ENCODE data around the gene DRD2.

The DRD2 gene

GRCh38 chr11:113377681-113378412 is 97.4 kb downstream of the DRD2 start:
- DNase-seq (ENCODE audit: extremely low read depth in 1 of 2, low read depth in 1 of 2): no peak

- no peak for DNase-seq (ENCODE audit: extremely low read depth in 1 of 2, low read depth in 1 of 2)
These were observed 99.0 kb downstream of the DRD2 start for GRCh38 chr11:113376156-113376555.

- DNase-seq (ENCODE audit: extremely low read depth in 1 of 2, low read depth in 1 of 2): no peak
These were observed 99.8 kb downstream of the DRD2 start for GRCh38 chr11:113375402-113375801.

DNA sequence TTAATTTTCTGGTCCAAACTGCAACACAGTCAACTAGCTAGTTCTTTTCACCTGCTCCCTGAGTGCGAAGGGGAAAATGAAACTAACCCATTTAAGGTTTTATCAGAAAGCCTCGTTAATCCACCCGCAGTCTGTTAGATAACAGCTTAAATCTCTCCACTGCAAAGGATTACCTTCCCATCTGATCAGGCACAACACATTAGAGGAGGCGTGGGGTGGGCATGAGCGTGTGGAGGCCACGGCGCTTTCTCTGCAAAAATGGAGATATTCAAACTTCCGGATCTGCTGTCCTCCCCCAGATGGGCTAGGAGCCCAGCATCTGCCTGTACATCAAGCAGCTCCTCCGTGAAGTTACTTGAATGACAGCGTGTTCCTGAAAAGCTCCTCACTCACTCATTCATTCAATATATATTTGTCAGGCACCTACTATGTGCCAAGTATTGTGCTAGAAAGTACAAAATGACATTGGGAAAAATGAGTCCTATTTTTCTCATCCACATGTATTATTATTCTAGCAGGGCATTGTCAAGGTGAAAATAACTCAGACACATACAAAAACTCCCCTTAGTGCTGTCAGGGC is 101.1 kb downstream of the DRD2 start:
- DNase-seq (ENCODE audit: extremely low read depth in 1 of 2, low read depth in 1 of 2): no peak

- DNase-seq (ENCODE audit: extremely low read depth in 1 of 2, low read depth in 1 of 2): no peak
These were observed 101.9 kb downstream of the DRD2 start for GRCh38 chr11:113373306-113373705.

DNA sequence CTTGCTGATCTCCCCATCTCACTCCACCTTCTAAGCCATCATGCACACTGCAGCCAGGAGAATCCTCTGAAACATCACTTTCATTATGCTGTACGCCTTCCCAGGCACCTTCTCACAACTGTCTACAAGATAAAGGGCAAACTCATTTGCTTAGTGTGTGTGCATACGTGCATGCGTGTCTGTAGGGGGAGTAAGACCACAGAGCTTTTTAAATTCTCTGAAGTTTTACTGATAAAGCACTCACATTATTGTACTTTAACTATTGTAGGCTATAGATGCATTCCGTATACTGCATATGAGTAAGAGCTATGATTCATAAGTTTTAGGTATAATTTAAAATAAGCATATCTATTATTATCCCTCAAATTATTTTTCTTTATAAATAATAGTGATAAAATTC is 102.9 kb downstream of the DRD2 start:
- DNase-seq (ENCODE audit: extremely low read depth in 1 of 2, low read depth in 1 of 2): no peak

- DNase-seq (ENCODE audit: extremely low read depth in 1 of 2, low read depth in 1 of 2): no peak
These were observed 104.6 kb downstream of the DRD2 start for GRCh38 chr11:113370634-113371033.

DNA sequence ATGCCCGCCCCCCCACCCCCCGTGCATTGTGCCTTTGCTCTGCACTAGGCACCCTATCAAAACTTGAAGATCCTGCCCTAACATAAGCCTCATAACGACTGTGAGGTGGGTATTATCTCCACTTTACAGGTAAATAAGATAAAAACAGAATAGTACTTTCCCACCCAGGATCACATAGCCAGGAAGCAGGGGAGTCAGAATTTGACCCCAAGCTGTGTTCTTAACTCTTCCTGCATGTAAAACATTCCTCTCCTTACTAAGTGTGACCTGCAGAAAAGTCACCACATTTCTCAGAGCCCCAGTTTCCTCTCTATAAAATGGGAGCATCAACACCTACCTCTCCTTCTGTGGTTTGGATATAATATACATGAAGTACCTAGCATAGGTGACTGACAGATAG is 105.8 kb downstream of the DRD2 start:
- no peak for DNase-seq (ENCODE audit: extremely low read depth in 1 of 2, low read depth in 1 of 2)

DNA sequence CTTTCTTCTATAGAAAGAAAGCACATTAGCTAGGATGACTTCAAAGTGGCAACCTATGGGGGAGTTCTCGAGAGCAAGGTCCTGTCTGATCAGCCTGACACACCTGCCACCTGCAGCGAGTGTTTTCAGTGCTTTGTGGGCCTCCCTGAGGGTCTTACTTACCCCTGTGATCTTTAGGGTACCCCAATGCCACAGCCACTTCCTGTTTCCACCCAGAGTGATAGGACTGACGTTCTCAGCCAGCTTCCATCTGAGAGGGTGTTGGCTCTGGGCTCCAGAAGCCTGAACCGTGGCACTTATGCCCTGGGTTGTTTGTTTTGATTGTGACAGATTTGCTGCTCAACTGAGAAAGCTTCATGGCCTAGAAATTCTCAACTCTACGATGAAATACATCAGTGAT is 109.3 kb downstream of the DRD2 start:
- DNase-seq (ENCODE audit: extremely low read depth in 1 of 2, low read depth in 1 of 2): no peak

- no peak for DNase-seq (ENCODE audit: extremely low read depth in 1 of 2, low read depth in 1 of 2)
These were observed 111.1 kb downstream of the DRD2 start for GRCh38 chr11:113363996-113364641.

DNA sequence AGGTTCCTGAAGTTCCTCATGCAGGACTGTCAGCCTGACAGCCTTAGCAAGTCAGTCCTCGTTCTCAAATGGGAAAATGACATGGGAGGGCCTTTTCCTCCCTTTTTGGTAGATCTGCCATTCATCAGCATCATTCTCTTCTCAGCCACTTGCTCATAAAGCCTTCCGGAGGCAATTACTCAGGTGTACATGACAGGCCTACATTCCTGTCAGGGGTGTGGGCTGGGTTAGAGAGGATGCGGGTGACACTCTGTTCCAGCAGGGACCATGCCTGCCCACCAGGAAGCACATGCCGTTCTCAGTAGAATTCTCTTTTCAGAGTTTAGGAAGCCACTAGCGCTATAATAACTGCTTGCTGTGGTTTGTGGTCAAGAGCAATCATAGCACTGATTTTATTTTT is 111.8 kb downstream of the DRD2 start:
- no peak for DNase-seq (ENCODE audit: extremely low read depth in 1 of 2, low read depth in 1 of 2)
